Testis (tissue), 2 donors: ENCODE results near the gene EMC6.

Experiments used
- CTCF ChIP-seq, 3 experiments: fragments of 450-650 bp in 2 of 3; fragments of 200-600 bp in 1 of 3; sonication (generic) in 1 of 3; IDR thresholded peaks; one replicate each; pipeline ENCODE4 v1.5.1; 2016 to 2019; ENCODE audit warnings: antibody characterized with exemption in 3 of 3, mild to moderate bottlenecking in 2 of 3, moderate library complexity in 1 of 3
- POLR2A ChIP-seq: fragments of 450-650 bp; IDR thresholded peaks from one replicate; pipeline ENCODE4 v1.6.1; 2017; ENCODE audit warnings: antibody characterized with exemption, mild to moderate bottlenecking, moderate library complexity

- TF ChIP-seq CTCF (IDR thresholded peaks at IDR 0.05) (no peak), POLR2A (no peak)
Observed at GRCh38 chr17:3718201-3718600, 49.6 kb downstream of the EMC6 start.
